Measurements from ENCODE around the gene SLN.

The SLN gene

GRCh38 chr11:107750313-107750712 is 38.5 kb upstream of the SLN start:
- DNase-seq (ENCODE audit: low read depth) = no peak
- TF ChIP-seq, protein P1, sequence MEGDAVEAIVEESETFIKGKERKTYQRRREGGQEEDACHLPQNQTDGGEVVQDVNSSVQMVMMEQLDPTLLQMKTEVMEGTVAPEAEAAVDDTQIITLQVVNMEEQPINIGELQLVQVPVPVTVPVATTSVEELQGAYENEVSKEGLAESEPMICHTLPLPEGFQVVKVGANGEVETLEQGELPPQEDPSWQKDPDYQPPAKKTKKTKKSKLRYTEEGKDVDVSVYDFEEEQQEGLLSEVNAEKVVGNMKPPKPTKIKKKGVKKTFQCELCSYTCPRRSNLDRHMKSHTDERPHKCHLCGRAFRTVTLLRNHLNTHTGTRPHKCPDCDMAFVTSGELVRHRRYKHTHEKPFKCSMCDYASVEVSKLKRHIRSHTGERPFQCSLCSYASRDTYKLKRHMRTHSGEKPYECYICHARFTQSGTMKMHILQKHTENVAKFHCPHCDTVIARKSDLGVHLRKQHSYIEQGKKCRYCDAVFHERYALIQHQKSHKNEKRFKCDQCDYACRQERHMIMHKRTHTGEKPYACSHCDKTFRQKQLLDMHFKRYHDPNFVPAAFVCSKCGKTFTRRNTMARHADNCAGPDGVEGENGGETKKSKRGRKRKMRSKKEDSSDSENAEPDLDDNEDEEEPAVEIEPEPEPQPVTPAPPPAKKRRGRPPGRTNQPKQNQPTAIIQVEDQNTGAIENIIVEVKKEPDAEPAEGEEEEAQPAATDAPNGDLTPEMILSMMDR (IDR thresholded peaks at IDR 0.05; ENCODE audit: low read depth, low read length, missing control alignments) = no peak
- H3K4me3 ChIP-seq (ENCODE audit: low read depth, low read length) = no peak overlapping the region

DNA sequence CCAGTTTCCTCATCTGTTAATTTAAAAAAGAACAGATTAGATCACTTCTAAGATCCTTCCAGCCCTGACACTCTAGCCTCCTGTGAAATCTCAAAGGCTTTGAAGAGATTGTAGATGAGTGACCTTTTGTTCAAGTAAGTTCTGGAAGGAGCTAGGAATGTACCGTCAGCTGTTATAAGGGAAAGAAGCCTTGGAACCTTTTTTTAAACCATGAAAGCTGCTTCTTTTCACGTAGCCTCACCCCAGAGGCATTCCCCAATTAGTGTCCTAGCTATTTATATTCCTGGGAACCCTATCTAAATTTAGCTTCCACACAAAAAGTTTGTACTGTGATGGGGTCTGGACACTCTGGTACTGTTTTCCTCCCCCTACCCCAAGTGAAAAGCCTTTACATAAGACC is 35.8 kb upstream of the SLN start:
- DNase-seq (ENCODE audit: low read depth) = no peak
- TF ChIP-seq, protein P1 (IDR thresholded peaks at IDR 0.05; ENCODE audit: low read depth, low read length, missing control alignments) = no peak
- no peak overlapping the region for H3K4me3 ChIP-seq (ENCODE audit: low read depth, low read length)

DNA sequence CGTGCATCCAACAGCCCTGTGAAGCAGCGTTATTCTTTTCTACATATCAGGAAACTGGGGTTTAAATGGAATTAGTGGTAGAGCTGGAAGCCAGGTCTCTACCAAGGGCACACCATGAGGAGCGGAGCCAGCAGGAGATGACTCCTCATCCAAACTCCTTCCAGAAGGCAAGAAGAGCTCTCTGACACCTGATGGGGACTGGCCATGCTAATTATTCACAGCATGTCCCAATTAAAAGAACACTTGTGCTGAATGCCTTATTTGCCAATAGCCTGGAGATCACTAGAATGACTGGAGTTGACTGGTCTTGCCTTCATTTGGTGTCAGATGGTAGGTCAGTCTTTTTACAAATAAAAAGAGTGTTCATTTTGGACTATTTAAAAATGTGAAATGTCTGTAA is 32.9 kb upstream of the SLN start:
- DNase-seq (ENCODE audit: low read depth) = no peak
- TF ChIP-seq, protein P1 (IDR thresholded peaks at IDR 0.05; ENCODE audit: low read depth, low read length, missing control alignments) = no peak
- no peak overlapping the region for H3K4me3 ChIP-seq (ENCODE audit: low read depth, low read length)

- DNase-seq (ENCODE audit: low read depth) = no peak
- TF ChIP-seq, protein P1 (IDR thresholded peaks at IDR 0.05; ENCODE audit: low read depth, low read length, missing control alignments) = no peak
Measured at GRCh38 chr11:107743191-107743590, 31.3 kb upstream of the SLN start.

DNA sequence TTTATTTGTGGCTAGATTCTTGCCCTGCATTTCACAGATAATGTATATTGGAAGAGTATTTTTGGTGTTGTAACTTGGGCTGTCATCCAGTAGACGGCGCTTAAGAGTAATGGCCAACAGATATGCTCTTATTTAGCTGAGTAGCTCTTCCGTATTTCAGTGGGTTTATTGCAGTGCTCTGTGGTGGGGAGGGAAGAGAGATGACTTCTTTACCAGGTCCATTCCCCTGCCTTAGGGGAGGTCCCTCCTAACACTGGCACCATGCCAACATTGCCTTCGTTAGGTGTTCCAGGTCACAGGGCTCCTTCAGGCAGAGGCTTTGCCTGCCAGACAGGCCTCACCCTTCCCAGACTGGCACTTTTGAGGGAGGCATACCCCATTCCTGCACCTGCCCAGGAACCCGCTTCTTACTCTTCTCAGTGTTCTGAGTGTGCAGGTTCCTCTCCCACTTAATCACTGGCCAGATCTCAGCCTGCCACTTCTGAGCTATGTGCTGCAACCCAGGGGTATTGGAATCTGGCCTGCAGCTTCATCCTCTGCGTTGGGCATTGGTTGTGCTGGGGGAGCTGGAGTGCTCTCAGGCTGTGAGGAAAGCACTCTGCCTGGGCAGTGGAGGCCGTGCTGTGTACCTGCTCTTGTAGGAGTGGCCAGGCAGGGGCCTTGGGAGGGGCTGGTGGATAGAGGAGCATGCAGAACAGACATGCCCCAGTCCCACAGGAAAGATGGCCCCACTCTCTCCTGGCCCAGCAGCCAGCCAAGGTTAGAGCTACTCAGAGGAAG is 29.4 kb upstream of the SLN start:
- peak; percentile 45 for DNase-seq (ENCODE audit: low read depth)
- no peak overlapping the region for H3K4me3 ChIP-seq (ENCODE audit: low read depth, low read length)
- TF ChIP-seq, protein P1 (IDR thresholded peaks at IDR 0.05; ENCODE audit: low read depth, low read length, missing control alignments) = peak; percentile 94

More at GRCh38 chr11:107743191-107743590, 31.3 kb upstream of the SLN start:
- no peak overlapping the region for H3K4me3 ChIP-seq (ENCODE audit: low read depth, low read length)

- TF ChIP-seq, protein P1 (IDR thresholded peaks at IDR 0.05; ENCODE audit: low read depth, low read length, missing control alignments) = no peak
- no peak for DNase-seq (ENCODE audit: low read depth)
Measured at GRCh38 chr11:107740271-107740670, 28.4 kb upstream of the SLN start.

GRCh38 chr11:107736546-107736945 is 24.7 kb upstream of the SLN start:
- TF ChIP-seq, protein P1 (IDR thresholded peaks at IDR 0.05; ENCODE audit: low read depth, low read length, missing control alignments) = no peak
- H3K4me3 ChIP-seq (ENCODE audit: low read depth, low read length) = no peak overlapping the region
- no peak for DNase-seq (ENCODE audit: low read depth)

More at GRCh38 chr11:107740271-107740670, 28.4 kb upstream of the SLN start:
- H3K4me3 ChIP-seq (ENCODE audit: low read depth, low read length) = no peak overlapping the region
